Natural killer cell (primary cell): ENCODE results near the gene PARD3B. TPM values are rescaled to one million over a fixed set of nuclear protein-coding genes. Genes with fewer than 3 reads are reported as not detected.

Experiments
- ATAC-seq, 3 donors: fragments of 150-1000 bp in 2 of 3; fragments of 200-7000 bp in 1 of 3; cut with Tn5 transposase; 1 replicate in 1 of 3; 2 replicates in 2 of 3; pipeline ENCODE4 v1.10.0; 2021; ENCODE audit warnings: mild to moderate bottlenecking in 2 of 3, moderate library complexity in 2 of 3
- DNase-seq, 2 donors: peaks; one replicate each; pipeline versions ENCODE4 v3.0.0 to v3.0.0-alpha.2; 2013 to 2021; ENCODE audit warnings: mixed read lengths in 1 of 2
- H3K27ac ChIP-seq: one replicate; pipeline ENCODE4 v1.5.1; 2013; ENCODE audit warnings: mild to moderate bottlenecking, low read length
- H3K27me3 ChIP-seq: one replicate; pipeline ENCODE4 v1.6.1; 2013; ENCODE audit warnings: low read length; ENCODE audit not compliant: control insufficient read depth, insufficient read depth
- H3K36me3 ChIP-seq: one replicate; pipeline ENCODE4 v1.6.1; 2013; ENCODE audit warnings: low read length; ENCODE audit not compliant: control insufficient read depth, insufficient read depth
- H3K4me1 ChIP-seq: one replicate; pipeline ENCODE4 v1.6.1; 2013; ENCODE audit warnings: low read length; ENCODE audit not compliant: control insufficient read depth, insufficient read depth
- H3K4me3 ChIP-seq: one replicate; pipeline ENCODE4 v1.5.1; 2013; ENCODE audit warnings: low read length
- H3K9me3 ChIP-seq: one replicate; pipeline ENCODE4 v1.6.1; 2013; ENCODE audit warnings: low read length; ENCODE audit not compliant: control insufficient read depth, insufficient read depth
- H3K27ac Mint-ChIP-seq, 2 donors: one replicate each; pipeline ENCODE4 v1.8.0; 2022; ENCODE audit warnings: mild to moderate bottlenecking in 2 of 2, mixed read lengths in 2 of 2, moderate library complexity in 1 of 2
- H3K27me3 Mint-ChIP-seq, 2 donors: one replicate each; pipeline ENCODE4 v1.8.0; 2022; ENCODE audit warnings: low read depth in 2 of 2, mixed read lengths in 2 of 2
- H3K36me3 Mint-ChIP-seq: one replicate; pipeline ENCODE4 v1.8.0; 2022; ENCODE audit warnings: mixed read lengths
- H3K4me1 Mint-ChIP-seq, 2 donors: one replicate each; pipeline ENCODE4 v1.8.0; 2022; ENCODE audit warnings: mixed read lengths in 2 of 2
- H3K4me3 Mint-ChIP-seq: one replicate; pipeline ENCODE4 v1.8.0; 2022; ENCODE audit warnings: mild to moderate bottlenecking, moderate library complexity, mixed read lengths
- H3K9me3 Mint-ChIP-seq, 2 donors: one replicate each; pipeline ENCODE4 v1.8.0; 2022; ENCODE audit warnings: mixed read lengths in 2 of 2
- whole genome bisulfite sequencing: methylation state at CpG from one replicate; pipeline ENCODE4 v1.1.7; 2013; ENCODE audit warnings: missing lambda C conversion rate; ENCODE audit not compliant: insufficient coverage; 5-methylcytosine and 5-hydroxymethylcytosine counted together
- intact Hi-C: fragments of 100-400 bp; cut with micrococcal nuclease; formaldehyde crosslinking; loops from one replicate; pipeline ENCODE4 v1.14.2; 2022
- total RNA-seq, 4 donors: library from RNA; stranded (reverse); fragments of 120-200 nt in 1 of 4; gene quantifications; one replicate each; pipeline versions ENCODE4 v1.2.3 to v1.2.4, GENCODE V29; 2013 to 2022
- TF ChIP-seq, protein P1 (sequence below): fragments of 200-600 bp; IDR thresholded peaks from one replicate; pipeline ENCODE4 v1.8.0; 2022; ENCODE audit warnings: antibody characterized with exemption

The PARD3B gene
- total RNA-seq, 3 donors from 2014 or later (not counting 1 experiment from before 2014, with no cell fraction given), result 0.13 to 0.45 TPM; not detected in 1

DNA sequence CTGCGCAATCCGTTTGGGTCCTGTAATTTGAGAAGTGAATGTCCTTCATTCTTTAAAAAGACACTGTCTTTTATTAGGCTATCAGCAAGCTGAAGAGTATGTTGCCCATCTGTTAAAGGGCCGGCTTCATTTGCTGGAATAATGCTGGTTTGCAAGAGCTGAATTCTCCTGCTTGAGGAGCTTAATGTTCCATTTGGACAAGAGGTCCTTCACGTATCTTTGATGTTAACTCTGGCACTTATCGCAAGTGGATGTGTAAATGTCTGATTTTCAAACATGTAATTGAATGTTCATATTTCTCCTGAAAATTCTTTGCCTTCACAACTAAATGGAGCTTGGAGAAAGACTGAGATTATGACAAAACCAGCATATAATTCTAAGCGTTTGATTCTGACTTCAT lies 856.2 kb downstream of the PARD3B start:
- WGBS, result 94% methylated on average over 5 of the region's 6 CpGs
- H3K36me3 ChIP-seq, result no peaks in the 10 kb centered on the region
- Mint-ChIP-seq H3K9me3 (peaks cover 0 to 2% of the 10 kb centered on the region in 2 donors), H3K36me3 (no peaks in the 10 kb centered on the region), H3K27me3 (no peaks in the 10 kb centered on the region), H3K4me3 (no peak overlapping the region), H3K4me1 (no peaks in the 10 kb centered on the region), H3K27ac (no peak overlapping the region)
- H3K27me3 ChIP-seq, result no peaks in the 10 kb centered on the region
- no peaks in the 10 kb centered on the region for H3K4me1 ChIP-seq
- no peak for ATAC-seq
- TF ChIP-seq, protein P1, sequence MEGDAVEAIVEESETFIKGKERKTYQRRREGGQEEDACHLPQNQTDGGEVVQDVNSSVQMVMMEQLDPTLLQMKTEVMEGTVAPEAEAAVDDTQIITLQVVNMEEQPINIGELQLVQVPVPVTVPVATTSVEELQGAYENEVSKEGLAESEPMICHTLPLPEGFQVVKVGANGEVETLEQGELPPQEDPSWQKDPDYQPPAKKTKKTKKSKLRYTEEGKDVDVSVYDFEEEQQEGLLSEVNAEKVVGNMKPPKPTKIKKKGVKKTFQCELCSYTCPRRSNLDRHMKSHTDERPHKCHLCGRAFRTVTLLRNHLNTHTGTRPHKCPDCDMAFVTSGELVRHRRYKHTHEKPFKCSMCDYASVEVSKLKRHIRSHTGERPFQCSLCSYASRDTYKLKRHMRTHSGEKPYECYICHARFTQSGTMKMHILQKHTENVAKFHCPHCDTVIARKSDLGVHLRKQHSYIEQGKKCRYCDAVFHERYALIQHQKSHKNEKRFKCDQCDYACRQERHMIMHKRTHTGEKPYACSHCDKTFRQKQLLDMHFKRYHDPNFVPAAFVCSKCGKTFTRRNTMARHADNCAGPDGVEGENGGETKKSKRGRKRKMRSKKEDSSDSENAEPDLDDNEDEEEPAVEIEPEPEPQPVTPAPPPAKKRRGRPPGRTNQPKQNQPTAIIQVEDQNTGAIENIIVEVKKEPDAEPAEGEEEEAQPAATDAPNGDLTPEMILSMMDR, result no peak
- H3K27ac ChIP-seq, result no peak overlapping the region
- no peak for DNase-seq
- no peak overlapping the region for H3K4me3 ChIP-seq
- intact Hi-C loops, result no loop called here
- no peaks in the 10 kb centered on the region for H3K9me3 ChIP-seq

DNA sequence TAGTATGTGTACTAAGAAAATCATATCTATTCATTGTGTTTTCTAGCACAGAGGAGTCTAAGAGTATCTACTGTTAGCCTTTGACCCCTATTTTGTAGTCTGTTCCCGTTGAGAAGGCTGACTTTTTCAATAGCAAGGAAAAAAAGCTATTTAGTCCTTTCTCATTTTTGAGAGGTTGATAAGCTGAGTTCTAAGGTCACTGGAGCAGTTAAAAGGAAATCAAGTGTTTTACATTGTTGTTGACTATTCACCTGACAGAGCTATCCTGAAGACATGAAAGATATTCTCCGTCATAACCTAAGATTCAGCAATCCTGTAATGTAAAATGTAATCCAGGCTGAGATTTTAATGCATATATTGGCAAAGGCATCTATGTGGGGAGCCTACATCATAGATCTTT lies 856.7 kb downstream of the PARD3B start:
- DNase-seq, result no peak
- Histone ChIP-seq H3K9me3 (no peaks in the 10 kb centered on the region), H3K27ac (no peak overlapping the region), H3K27me3 (no peaks in the 10 kb centered on the region), H3K4me3 (no peak overlapping the region), H3K4me1 (no peaks in the 10 kb centered on the region), H3K36me3 (no peaks in the 10 kb centered on the region)
- intact Hi-C loops, result no loop called here
- no peak overlapping the region for H3K27ac Mint-ChIP-seq
- H3K9me3 Mint-ChIP-seq, result peaks cover 0 to 2% of the 10 kb centered on the region in 2 donors
- H3K27me3 Mint-ChIP-seq, result no peaks in the 10 kb centered on the region
- no peak overlapping the region for H3K4me3 Mint-ChIP-seq
- ATAC-seq, result no peak
- H3K4me1 Mint-ChIP-seq, result no peaks in the 10 kb centered on the region
- 93% methylated on average over 2 of the region's 2 CpGs for WGBS
- TF ChIP-seq, protein P1, result no peak
- H3K36me3 Mint-ChIP-seq, result no peaks in the 10 kb centered on the region

- H3K4me3 ChIP-seq, result no peak overlapping the region
- Mint-ChIP-seq H3K27me3 (no peaks in the 10 kb centered on the region), H3K9me3 (peaks cover 0 to 2% of the 10 kb centered on the region in 2 donors), H3K4me3 (no peak overlapping the region), H3K4me1 (no peaks in the 10 kb centered on the region), H3K36me3 (no peaks in the 10 kb centered on the region), H3K27ac (no peak overlapping the region)
- no peak for DNase-seq
- H3K9me3 ChIP-seq, result no peaks in the 10 kb centered on the region
- no peak for ATAC-seq
- no peaks in the 10 kb centered on the region for H3K36me3 ChIP-seq
- 78% methylated on average over 1 of the region's 2 CpGs for WGBS
- H3K27ac ChIP-seq, result no peak overlapping the region
- intact Hi-C loops, result no loop called here
- no peaks in the 10 kb centered on the region for H3K27me3 ChIP-seq
- no peaks in the 10 kb centered on the region for H3K4me1 ChIP-seq
- TF ChIP-seq, protein P1, result peak; percentile 13
Observed at GRCh38 chr2:205403244-205403825, 858.1 kb downstream of the PARD3B start.

- H3K4me1 ChIP-seq, result no peaks in the 10 kb centered on the region
- TF ChIP-seq, protein P1, result no peak
- DNase-seq (no peak), ATAC-seq (no peak)
- Mint-ChIP-seq H3K9me3 (peaks cover 0 to 2% of the 10 kb centered on the region in 2 donors), H3K27ac (no peak overlapping the region), H3K27me3 (no peaks in the 10 kb centered on the region), H3K4me3 (no peak overlapping the region), H3K36me3 (no peaks in the 10 kb centered on the region), H3K4me1 (no peaks in the 10 kb centered on the region)
- no peaks in the 10 kb centered on the region for H3K9me3 ChIP-seq
- H3K36me3 ChIP-seq, result no peaks in the 10 kb centered on the region
- no peak overlapping the region for H3K4me3 ChIP-seq
- H3K27ac ChIP-seq, result no peak overlapping the region
- WGBS, result 83% methylated on average over 1 of the region's 1 CpG
- H3K27me3 ChIP-seq, result no peaks in the 10 kb centered on the region
- intact Hi-C loops, result no loop called here
Observed at GRCh38 chr2:205405194-205405593, 859.9 kb downstream of the PARD3B start.
